ENCODE results near the gene XCL1.

Gene XCL1

DNA sequence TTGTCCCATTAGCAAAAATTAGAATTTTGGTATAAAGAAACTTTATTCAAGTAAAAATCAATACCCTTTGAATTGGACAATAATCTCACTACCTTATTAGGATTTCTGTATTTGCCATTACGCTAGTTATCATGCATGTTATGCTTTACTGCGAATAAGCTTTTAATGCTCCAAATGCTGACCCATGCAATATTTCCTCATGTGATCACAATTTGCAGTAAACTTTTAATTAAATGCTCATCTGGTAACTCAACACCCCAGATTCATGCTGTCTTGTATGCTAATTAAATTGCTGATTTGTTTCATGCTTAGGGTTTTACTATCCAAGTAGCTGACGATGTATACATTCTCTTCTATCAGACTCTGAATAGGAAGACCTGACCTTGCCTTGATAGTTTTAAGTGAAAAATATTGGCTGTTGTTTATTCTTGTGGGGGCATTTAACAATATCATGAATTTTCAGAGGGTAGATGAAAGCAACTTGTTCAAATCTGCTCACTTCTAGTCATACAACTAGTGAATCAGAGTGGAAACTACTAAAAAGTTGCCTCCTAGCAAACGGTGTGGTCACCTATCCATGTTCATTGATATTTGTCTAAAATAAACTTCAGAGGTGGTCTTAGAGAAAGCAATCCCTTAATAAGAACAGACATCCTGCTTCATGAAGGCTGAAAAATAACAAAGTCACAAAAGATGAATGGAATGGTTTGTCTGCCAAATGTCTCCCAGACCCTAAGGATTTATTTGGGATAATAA lies 5.6 kb downstream of the XCL1 start:
- Histone ChIP-seq H3K4me1 (ENCODE audit: low read length) (no peaks in the 10 kb centered on the region), H3K79me2 (ENCODE audit: low read length) (no peaks in the 10 kb centered on the region), H3F3A (ENCODE audit: insufficient read depth, low read length) (no peaks in the 10 kb centered on the region), H3K27me3 (replicated peaks; ENCODE audit: insufficient read depth, low read length) (no peaks in the 10 kb centered on the region), H4K20me1 (ENCODE audit: insufficient read depth, low read length) (no peaks in the 10 kb centered on the region), H3K9ac (ENCODE audit: low read length) (no peak overlapping the region), H3K9me3 (replicated peaks; ENCODE audit: insufficient read depth, low read length) (no peaks in the 10 kb centered on the region), H2AFZ (ENCODE audit: low read length) (no peak overlapping the region), H3K9me2 (replicated peaks; ENCODE audit: insufficient read depth, low read length) (no peaks in the 10 kb centered on the region), H3K27ac (ENCODE audit: low read length) (no peak overlapping the region), H3K4me2 (ENCODE audit: low read depth, low read length) (no peak overlapping the region), H3K4me3 (ENCODE audit: low read length) (no peak overlapping the region), H3K36me3 (replicated peaks; ENCODE audit: insufficient read depth, low read length) (no peaks in the 10 kb centered on the region)
- DNase-seq, result no peak
- TF ChIP-seq, protein P1, sequence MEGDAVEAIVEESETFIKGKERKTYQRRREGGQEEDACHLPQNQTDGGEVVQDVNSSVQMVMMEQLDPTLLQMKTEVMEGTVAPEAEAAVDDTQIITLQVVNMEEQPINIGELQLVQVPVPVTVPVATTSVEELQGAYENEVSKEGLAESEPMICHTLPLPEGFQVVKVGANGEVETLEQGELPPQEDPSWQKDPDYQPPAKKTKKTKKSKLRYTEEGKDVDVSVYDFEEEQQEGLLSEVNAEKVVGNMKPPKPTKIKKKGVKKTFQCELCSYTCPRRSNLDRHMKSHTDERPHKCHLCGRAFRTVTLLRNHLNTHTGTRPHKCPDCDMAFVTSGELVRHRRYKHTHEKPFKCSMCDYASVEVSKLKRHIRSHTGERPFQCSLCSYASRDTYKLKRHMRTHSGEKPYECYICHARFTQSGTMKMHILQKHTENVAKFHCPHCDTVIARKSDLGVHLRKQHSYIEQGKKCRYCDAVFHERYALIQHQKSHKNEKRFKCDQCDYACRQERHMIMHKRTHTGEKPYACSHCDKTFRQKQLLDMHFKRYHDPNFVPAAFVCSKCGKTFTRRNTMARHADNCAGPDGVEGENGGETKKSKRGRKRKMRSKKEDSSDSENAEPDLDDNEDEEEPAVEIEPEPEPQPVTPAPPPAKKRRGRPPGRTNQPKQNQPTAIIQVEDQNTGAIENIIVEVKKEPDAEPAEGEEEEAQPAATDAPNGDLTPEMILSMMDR (IDR thresholded peaks at IDR 0.05; ENCODE audit: low read length), result no peak
- no peak for TF ChIP-seq EZH2phosphoT487 (IDR thresholded peaks at IDR 0.05; ENCODE audit: low read length)
- TF ChIP-seq EZH2 (optimal IDR thresholded peaks at IDR 0.05; ENCODE audit: low read depth, low read length), result no peak

DNA sequence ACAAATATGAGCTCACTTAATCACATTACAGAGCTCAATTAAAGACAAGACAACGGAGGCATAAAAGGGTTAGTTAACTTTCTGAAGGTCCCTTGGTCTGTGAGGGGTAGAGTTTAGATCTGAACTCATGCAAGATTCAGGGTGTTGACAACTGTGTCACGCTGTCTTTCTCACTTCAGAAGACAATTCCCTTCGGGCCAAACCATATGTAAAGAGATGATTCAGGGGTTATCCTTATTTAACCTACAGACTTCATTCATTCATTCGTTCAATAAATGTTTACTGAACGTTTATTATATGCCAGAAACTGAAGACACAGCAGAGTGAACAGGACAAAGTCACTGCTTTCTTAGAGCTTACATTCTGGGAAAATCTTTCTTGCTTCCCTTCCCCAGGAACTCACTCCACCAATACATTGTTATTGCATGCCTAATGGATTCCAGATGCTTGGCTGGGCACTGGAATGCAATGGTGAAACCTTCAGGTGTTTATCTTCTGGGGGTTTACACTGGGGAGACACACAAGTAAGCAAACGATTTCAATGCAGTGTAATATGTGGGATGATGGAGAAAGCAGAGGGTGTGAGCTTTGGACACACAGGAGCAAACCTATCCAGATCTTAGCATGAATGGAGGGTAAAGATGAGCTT lies 6.4 kb downstream of the XCL1 start:
- no peaks in the 10 kb centered on the region for H3K27me3 ChIP-seq (replicated peaks; ENCODE audit: insufficient read depth, low read length)
- H3F3A ChIP-seq (ENCODE audit: insufficient read depth, low read length), result no peaks in the 10 kb centered on the region
- DNase-seq, result no peak
- H3K4me3 ChIP-seq (ENCODE audit: low read length), result no peak overlapping the region
- H4K20me1 ChIP-seq (ENCODE audit: insufficient read depth, low read length), result no peaks in the 10 kb centered on the region
- TF ChIP-seq EZH2 (optimal IDR thresholded peaks at IDR 0.05; ENCODE audit: low read depth, low read length) (no peak), EZH2phosphoT487 (IDR thresholded peaks at IDR 0.05; ENCODE audit: low read length) (no peak)
- TF ChIP-seq, protein P1 (IDR thresholded peaks at IDR 0.05; ENCODE audit: low read length), result no peak
- no peak overlapping the region for H3K27ac ChIP-seq (ENCODE audit: low read length)
- no peaks in the 10 kb centered on the region for H3K4me1 ChIP-seq (ENCODE audit: low read length)
- H3K9me3 ChIP-seq (replicated peaks; ENCODE audit: insufficient read depth, low read length), result no peaks in the 10 kb centered on the region
- no peaks in the 10 kb centered on the region for H3K79me2 ChIP-seq (ENCODE audit: low read length)
- no peaks in the 10 kb centered on the region for H3K36me3 ChIP-seq (replicated peaks; ENCODE audit: insufficient read depth, low read length)
- H3K9ac ChIP-seq (ENCODE audit: low read length), result no peak overlapping the region
- no peak overlapping the region for H2AFZ ChIP-seq (ENCODE audit: low read length)
- H3K9me2 ChIP-seq (replicated peaks; ENCODE audit: insufficient read depth, low read length), result no peaks in the 10 kb centered on the region
- H3K4me2 ChIP-seq (ENCODE audit: low read depth, low read length), result no peak overlapping the region

DNA sequence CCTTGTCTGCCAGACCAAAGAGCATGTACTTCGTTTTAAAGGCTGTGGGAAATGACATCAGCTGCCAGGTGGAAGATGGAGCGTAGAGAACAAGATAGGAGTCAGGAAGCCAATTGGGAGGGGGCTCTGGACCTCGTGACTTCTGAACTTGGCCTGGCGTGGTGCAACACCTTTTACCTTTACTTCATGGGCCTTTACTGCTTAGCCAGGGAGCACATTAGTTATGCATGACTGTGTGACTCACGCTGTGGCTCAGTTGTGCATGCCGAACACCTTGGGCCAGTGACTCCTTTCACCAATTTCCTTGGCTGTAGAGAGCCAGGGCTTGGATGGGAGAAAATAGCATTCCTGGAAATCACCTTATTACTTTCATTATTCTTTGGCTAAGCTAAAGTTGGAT lies 7.2 kb downstream of the XCL1 start:
- no peak overlapping the region for H2AFZ ChIP-seq (ENCODE audit: low read length)
- no peak overlapping the region for H3K27ac ChIP-seq (ENCODE audit: low read length)
- TF ChIP-seq EZH2 (optimal IDR thresholded peaks at IDR 0.05; ENCODE audit: low read depth, low read length), result no peak
- TF ChIP-seq, protein P1 (IDR thresholded peaks at IDR 0.05; ENCODE audit: low read length), result no peak
- no peak for TF ChIP-seq EZH2phosphoT487 (IDR thresholded peaks at IDR 0.05; ENCODE audit: low read length)
- H3K9ac ChIP-seq (ENCODE audit: low read length), result no peak overlapping the region
- no peaks in the 10 kb centered on the region for H4K20me1 ChIP-seq (ENCODE audit: insufficient read depth, low read length)
- H3K4me3 ChIP-seq (ENCODE audit: low read length), result no peak overlapping the region
- H3F3A ChIP-seq (ENCODE audit: insufficient read depth, low read length), result no peaks in the 10 kb centered on the region
- H3K4me1 ChIP-seq (ENCODE audit: low read length), result no peaks in the 10 kb centered on the region
- no peaks in the 10 kb centered on the region for H3K9me3 ChIP-seq (replicated peaks; ENCODE audit: insufficient read depth, low read length)
- H3K27me3 ChIP-seq (replicated peaks; ENCODE audit: insufficient read depth, low read length), result no peaks in the 10 kb centered on the region
- no peak for DNase-seq
- no peaks in the 10 kb centered on the region for H3K36me3 ChIP-seq (replicated peaks; ENCODE audit: insufficient read depth, low read length)
- no peaks in the 10 kb centered on the region for H3K79me2 ChIP-seq (ENCODE audit: low read length)
- H3K9me2 ChIP-seq (replicated peaks; ENCODE audit: insufficient read depth, low read length), result no peaks in the 10 kb centered on the region
- H3K4me2 ChIP-seq (ENCODE audit: low read depth, low read length), result no peak overlapping the region

All from MM.1S (cell line).